ENCODE results near the gene CHM.
"Not testable (repeated sequence)": the region's sequence is repeated elsewhere in the genome, so short reads cannot be mapped to it uniquely, and the experiment has no call there.

Gene CHM

GRCh38 chrX:86016139-86016538 is 31.2 kb downstream of the CHM start:
- TF ChIP-seq, protein P1, sequence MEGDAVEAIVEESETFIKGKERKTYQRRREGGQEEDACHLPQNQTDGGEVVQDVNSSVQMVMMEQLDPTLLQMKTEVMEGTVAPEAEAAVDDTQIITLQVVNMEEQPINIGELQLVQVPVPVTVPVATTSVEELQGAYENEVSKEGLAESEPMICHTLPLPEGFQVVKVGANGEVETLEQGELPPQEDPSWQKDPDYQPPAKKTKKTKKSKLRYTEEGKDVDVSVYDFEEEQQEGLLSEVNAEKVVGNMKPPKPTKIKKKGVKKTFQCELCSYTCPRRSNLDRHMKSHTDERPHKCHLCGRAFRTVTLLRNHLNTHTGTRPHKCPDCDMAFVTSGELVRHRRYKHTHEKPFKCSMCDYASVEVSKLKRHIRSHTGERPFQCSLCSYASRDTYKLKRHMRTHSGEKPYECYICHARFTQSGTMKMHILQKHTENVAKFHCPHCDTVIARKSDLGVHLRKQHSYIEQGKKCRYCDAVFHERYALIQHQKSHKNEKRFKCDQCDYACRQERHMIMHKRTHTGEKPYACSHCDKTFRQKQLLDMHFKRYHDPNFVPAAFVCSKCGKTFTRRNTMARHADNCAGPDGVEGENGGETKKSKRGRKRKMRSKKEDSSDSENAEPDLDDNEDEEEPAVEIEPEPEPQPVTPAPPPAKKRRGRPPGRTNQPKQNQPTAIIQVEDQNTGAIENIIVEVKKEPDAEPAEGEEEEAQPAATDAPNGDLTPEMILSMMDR (IDR thresholded peaks at IDR 0.05; ENCODE audit: borderline replicate concordance, control extremely low read depth, extremely low read depth, insufficient read depth, missing control alignments), result no peak
- in situ Hi-C loops (cut with MboI; ENCODE audit: low sequenced_read_pairs, unreplicated experiment), result no loop called here
- DNase-seq (ENCODE audit: low spot score), result no peak

DNA sequence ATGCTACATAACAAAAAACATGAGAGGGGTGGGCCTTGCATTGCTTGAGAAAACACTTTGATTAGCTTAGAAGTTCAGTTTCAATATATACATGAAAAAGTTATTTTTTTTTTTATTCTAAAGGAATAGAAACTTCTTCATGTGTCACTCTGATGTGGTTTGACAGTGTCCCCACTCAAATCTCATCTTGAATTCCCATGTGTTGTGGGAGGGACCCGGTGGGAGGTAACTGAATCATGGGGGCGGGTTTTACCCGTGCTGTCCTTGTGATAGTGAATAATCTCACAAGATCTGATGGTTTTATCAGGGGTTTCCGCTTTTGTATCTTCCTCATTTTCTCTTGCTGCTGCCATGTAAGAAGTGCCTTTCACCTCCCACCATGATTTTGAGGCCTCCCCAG is 32.4 kb downstream of the CHM start:
- in situ Hi-C loops (cut with MboI; ENCODE audit: low sequenced_read_pairs, unreplicated experiment); DNase-seq (ENCODE audit: low spot score): not testable (repeated sequence)

GRCh38 chrX:86014421-86014820 is 32.9 kb downstream of the CHM start:
- no peak for DNase-seq (ENCODE audit: low spot score)
- in situ Hi-C loops (cut with MboI; ENCODE audit: low sequenced_read_pairs, unreplicated experiment), result no loop called here
- TF ChIP-seq, protein P1 (IDR thresholded peaks at IDR 0.05; ENCODE audit: borderline replicate concordance, control extremely low read depth, extremely low read depth, insufficient read depth, missing control alignments), result no peak

DNA sequence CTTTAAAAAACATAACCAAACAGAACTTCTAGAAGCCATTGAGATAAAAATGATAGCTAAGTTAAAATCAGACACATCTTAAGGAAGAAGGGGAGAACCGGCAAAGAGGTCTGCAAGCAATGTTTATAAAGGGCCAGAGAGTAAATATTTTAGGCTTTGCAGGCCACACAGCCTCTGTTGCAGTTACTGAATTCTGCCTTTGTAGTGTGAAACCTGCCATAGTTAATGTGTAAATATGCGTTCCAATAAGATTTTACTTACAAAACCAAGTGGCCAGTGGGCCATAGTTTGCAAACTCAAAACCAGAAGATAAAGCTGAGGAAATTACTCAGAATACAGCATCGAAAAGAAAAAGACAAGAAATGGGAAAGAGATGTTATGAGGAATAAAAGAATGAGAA is 33.6 kb downstream of the CHM start:
- DNase-seq (ENCODE audit: low spot score), result no peak
- TF ChIP-seq, protein P1 (IDR thresholded peaks at IDR 0.05; ENCODE audit: borderline replicate concordance, control extremely low read depth, extremely low read depth, insufficient read depth, missing control alignments), result no peak
- in situ Hi-C loops (cut with MboI; ENCODE audit: low sequenced_read_pairs, unreplicated experiment), result no loop called here

GRCh38 chrX:86012188-86012587 is 35.2 kb downstream of the CHM start:
- no peak for DNase-seq (ENCODE audit: low spot score)
- TF ChIP-seq, protein P1 (IDR thresholded peaks at IDR 0.05; ENCODE audit: borderline replicate concordance, control extremely low read depth, extremely low read depth, insufficient read depth, missing control alignments), result no peak
- in situ Hi-C loops (cut with MboI; ENCODE audit: low sequenced_read_pairs, unreplicated experiment), result no loop called here

- DNase-seq (ENCODE audit: low spot score); in situ Hi-C loops (cut with MboI; ENCODE audit: low sequenced_read_pairs, unreplicated experiment): not testable (repeated sequence)
Measured at GRCh38 chrX:86009803-86010202, 37.6 kb downstream of the CHM start.

DNA sequence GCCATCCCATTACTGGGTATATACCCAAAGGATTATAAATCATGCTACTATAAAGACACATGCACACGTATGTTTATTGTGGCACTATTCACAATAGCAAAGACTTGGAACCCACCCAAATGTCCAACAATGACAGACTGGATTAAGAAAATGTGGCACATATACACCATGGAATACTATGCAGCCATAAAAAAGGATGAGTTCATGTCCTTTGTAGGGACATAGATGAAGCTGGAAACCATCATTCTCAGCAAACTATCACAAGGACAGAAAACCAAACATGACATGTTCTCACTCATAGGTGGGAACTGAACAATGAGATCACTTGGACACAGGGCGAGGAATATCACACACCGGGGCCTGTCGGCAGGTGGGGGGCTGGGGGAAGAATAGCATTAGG is 39.5 kb downstream of the CHM start:
- in situ Hi-C loops (cut with MboI; ENCODE audit: low sequenced_read_pairs, unreplicated experiment); DNase-seq (ENCODE audit: low spot score): not testable (repeated sequence)

DNA sequence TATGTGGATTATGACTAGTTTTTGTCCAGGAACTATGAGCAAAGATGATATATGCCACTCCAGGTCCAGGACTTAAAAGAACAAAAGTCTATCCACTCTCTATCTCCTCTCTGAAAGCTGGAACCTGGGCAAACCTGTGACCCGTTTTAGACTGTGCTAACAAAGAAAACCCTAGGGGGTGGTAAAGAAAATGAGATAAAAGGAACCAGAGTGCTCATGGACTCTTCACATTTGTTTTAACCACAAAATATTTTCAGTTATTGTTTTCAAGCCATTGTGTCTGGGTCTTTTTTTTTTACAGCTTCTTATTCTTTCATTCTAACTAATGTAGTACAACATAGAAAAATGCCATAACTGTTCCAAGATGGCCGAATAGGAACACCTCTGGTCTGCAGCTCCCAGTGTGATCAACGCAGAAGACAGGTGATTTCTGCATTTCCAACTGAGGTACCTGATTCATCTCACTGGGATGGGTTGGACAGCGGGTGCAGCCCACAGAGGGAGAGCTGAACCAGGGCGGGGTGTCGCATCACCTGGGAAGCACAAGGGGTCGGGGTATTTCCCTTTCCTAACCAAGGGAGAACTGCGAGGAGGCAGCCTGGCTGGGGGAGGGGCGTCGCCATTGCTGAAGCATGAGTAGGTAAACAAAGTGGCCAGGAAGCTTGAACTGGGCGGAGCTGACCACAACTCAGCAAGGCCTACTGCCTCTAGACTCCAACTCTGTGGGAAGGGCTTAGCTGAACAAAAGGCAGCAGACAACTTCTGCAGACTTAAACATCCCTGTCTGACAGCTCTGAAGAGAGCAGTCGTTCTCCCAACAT is 45.1 kb downstream of the CHM start:
- in situ Hi-C loops (cut with MboI; ENCODE audit: low sequenced_read_pairs, unreplicated experiment), result no loop called here
- TF ChIP-seq, protein P1 (IDR thresholded peaks at IDR 0.05; ENCODE audit: borderline replicate concordance, control extremely low read depth, extremely low read depth, insufficient read depth, missing control alignments), result no peak
- no peak for DNase-seq (ENCODE audit: low spot score)

All from GM13976 (cell line).